HG03354 (cell line): ENCODE data around the gene FBXL17.

Experiments
- ATAC-seq: cut with Tn5 transposase; IDR thresholded peaks from one replicate; pipeline ENCODE4 v1.9.1; 2021; ENCODE audit warnings: mild to moderate bottlenecking; ENCODE audit not compliant: unreplicated experiment, poor library complexity, severe bottlenecking

The FBXL17 gene

GRCh38 chr5:107979291-107979690, 402.6 kb downstream of the FBXL17 start:
- no peak for ATAC-seq

- no peak for ATAC-seq
Measured at GRCh38 chr5:107977550-107978071, 404.3 kb downstream of the FBXL17 start.

- no peak for ATAC-seq
Measured at GRCh38 chr5:107975568-107975967, 406.3 kb downstream of the FBXL17 start.

DNA sequence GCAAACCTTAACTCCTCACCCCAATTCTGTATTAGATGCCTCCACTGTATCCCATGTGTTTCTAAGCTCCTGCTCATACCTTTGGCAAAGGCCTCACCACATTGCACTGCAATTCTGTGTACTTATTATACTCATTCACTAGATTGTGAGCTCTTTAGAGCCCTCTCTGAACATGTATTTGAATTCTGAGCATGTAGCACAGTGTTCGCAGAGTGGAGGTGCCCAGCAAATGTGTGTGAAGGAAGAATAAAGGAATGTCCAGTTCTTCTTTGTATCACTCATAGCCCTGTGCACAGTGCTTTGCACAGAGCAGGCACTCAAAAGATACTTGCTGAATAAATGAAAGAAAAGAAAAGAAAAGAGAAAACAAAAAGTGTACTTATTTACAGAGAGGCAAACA, 410.1 kb downstream of the FBXL17 start:
- ATAC-seq, result no peak

- no peak for ATAC-seq
Measured at GRCh38 chr5:107969847-107970246, 412.1 kb downstream of the FBXL17 start.

DNA sequence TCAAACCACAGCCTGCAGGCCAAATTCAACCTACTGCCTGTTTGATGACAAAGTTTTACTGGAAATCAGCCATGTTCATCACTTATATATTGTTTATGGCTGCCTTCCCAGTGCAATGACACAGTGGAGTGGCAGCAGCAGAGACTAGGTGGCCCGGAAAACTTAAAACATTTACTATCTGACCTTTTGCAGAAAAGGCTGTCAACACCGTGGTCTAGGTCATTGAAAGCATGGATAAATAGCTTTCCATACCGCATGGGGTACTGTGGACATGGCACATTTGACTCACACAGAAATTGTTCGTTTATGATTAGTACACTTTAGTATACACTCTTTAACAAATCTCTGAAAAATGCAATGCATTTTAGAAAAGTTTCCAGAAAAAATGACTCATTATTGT, 412.9 kb downstream of the FBXL17 start:
- ATAC-seq, result no peak

DNA sequence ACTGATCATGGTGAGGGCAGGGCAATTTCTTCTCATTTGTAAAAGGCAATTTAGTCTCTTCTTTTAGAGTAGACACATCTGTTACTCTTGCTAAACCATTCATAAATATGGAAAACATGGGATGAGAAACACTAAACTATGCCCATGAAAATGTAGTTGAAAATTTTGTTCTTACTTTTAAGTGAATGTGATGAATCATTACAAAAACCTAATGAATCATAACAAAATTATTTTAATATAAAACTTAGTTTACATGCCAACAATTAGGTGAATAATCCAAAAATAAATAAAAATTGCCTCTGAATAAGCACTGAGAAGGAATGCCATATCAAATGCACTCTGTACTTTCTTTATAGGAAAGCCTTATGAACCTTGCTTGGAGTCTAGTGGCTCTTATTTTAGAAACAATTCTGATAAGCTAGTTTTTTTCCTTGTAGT, 413.5 kb downstream of the FBXL17 start:
- no peak for ATAC-seq

GRCh38 chr5:107966201-107966600, 415.7 kb downstream of the FBXL17 start:
- ATAC-seq, result no peak

- no peak for ATAC-seq
Measured at GRCh38 chr5:107964722-107965121, 417.2 kb downstream of the FBXL17 start.

- no peak for ATAC-seq
Measured at GRCh38 chr5:107959573-107960279, 422.2 kb downstream of the FBXL17 start.

- ATAC-seq, result no peak
Measured at GRCh38 chr5:107958861-107959260, 423.0 kb downstream of the FBXL17 start.

DNA sequence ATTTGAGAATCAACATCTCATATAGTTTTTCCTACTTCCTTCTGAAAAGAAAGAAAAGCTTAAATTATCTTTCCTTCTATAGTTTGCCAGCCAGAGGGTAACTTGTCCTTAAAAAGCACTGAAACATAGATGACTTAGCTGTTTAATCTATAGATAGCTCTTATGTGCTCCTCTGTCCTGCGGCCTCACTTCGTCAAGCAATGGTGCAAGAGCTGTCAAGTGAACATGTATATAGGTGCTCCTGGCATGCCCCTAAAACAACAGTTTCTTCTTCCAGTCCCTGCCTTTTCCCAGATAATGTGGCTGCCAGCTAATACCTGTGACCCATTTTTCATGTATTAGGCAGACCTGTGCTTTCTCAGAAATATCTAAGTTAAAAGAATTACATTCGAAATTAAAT, 423.5 kb downstream of the FBXL17 start:
- ATAC-seq, result no peak

DNA sequence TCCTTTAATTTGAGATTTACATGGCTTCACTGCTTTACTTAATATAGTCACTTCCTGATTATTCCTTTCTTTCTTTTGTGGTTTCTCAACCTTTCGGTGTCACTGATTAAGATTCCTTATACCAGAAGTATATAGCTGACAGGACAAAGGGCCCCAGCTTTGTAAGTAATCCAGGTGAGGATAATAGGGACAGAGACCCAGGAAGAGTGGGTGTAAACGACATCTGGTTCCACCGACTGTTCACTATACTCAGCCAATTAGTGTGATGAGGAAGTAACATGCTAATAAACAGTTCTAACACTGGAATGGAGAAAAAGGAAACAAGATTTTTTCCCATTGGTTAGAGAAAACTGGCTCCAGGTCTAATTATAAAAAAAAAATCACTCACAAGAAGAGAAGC, 424.8 kb downstream of the FBXL17 start:
- ATAC-seq, result no peak

GRCh38 chr5:107955321-107955720, 426.6 kb downstream of the FBXL17 start:
- no peak for ATAC-seq

DNA sequence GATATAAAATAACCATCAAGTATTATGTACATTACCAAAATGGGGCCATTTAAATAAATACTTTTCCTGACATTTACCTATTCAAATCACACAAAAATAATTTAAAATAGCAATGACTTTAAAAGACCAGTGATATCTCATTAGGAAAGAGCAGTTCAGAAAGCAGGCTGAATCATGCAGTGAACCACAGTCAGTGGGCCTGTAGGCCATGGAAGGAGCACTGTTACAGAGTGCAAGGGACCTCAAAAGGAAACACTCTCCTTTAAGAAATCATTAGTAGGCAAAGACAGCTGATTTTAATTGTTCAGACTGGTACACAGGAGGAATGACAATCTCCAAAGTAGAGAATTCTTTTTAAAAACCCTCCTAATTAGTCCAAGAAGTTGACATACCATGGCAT, 427.6 kb downstream of the FBXL17 start:
- no peak for ATAC-seq

GRCh38 chr5:107952450-107952849, 429.4 kb downstream of the FBXL17 start:
- ATAC-seq, result no peak

DNA sequence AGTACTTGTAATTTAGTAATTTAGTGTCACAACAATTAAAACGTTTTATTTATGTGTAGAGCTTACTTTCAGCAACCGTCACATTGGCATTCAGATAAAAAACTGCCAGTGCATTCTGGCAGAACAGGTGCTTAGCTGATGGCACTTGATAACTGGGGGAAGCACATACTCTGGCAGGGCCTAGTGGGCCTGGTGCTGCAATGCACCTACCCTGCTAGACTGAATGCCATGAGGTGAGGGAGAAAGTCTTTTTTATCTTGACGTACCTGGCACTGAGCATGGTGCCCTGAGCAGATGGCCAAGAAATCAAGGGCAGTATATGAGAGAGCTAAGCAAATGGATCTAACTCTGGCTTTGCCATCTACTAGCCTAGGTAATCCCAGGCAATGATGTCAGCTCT, 430.6 kb downstream of the FBXL17 start:
- no peak for ATAC-seq

DNA sequence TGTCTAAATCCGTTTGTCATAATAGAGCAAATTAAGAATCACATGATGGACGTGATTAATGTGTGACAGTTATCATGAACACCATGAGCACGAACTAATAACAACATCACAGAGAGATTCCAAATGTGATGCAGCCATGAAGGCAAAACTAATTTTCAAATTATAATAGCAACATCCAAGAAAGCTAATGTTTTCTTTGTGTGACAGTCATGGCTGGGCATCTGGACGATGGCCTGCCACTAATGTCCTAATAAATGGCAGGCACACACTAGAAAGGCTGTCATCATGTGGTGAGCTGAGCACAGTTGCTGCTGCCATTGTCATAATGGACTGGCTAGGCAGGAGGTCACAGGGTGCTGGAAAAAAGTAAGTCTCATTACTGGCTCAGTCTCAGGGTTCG, 431.1 kb downstream of the FBXL17 start:
- ATAC-seq, result no peak

DNA sequence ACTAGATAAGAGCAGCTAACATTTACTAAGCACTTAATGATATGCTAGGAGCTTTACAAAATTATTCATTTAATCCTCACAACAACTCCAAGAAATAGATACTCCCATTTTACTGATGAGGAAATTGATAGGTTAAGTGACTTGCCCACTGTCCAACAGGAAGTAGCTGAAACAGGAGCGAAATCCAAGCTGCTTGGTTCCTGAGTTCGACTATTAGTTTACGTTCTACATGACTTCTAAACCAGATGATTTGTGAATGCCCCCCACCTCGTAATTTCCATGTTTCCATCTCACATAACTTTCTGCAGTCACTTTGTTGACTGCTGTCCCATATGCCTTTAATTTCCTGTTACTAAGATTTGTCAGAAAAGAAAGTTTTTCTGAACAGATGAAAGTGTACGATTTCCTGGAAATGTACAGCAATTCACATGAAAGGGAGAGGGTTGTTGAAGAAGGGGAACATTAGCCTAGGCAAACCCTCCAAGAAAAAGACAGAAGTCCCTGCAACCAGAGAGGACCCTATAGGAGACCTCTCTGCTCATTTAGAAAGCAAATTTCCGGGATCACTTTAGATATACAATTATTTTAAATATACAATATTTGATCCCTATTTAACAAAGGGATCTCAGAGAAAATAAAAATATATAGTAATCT, 432.1 kb downstream of the FBXL17 start:
- no peak for ATAC-seq

- no peak for ATAC-seq
Measured at GRCh38 chr5:107948377-107948776, 433.5 kb downstream of the FBXL17 start.

DNA sequence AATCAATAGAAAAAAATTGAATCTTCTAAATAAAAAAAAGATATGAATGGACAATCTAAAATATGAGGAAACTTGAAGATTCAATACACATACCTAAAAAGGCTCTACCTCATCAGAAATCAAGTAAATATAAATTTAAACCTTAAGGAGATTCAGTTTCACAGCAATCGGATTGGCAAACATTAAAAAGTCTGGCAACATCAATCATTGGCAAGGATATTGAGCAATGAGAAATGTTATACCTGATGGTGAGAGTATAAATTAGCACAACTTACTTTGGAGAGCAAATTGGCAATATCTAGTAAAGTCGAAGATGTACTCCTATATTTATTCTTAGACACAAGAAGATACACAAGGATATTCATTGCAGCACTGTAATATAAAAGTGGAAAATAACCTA, 436.8 kb downstream of the FBXL17 start:
- no peak for ATAC-seq
